HCT116 (cell line): Measurements from ENCODE around the gene SPCS3.
"Not testable (repeated sequence)": the region's sequence is repeated elsewhere in the genome, so short reads cannot be mapped to it uniquely, and the experiment has no call there.

Source experiments
- CTCF ChIP-seq, 3 experiments: fragments of 200-600 bp in 1 of 3; sonication (generic) in 1 of 3; IDR thresholded peaks in 2 of 3; conservative IDR thresholded peaks in 1 of 3; 2 replicates each; pipeline ENCODE4 v1.5.1; 2012 to 2017; ENCODE audit warnings: low read depth in 2 of 3, low read length in 2 of 3, antibody characterized with exemption in 1 of 3, borderline replicate concordance in 1 of 3, control low read depth in 1 of 3, mild to moderate bottlenecking in 1 of 3, mixed read lengths in 1 of 3, mixed run types in 1 of 3, moderate library complexity in 1 of 3; ENCODE audit not compliant: insufficient read depth in 1 of 3
- POLR2A ChIP-seq: IDR thresholded peaks from 2 replicates; pipeline ENCODE4 v1.7.0; 2011; ENCODE audit warnings: borderline replicate concordance; ENCODE audit not compliant: insufficient read depth, insufficient read length; ENCODE audit errors: extremely low read depth
- RAD21 ChIP-seq: IDR thresholded peaks from 2 replicates; pipeline ENCODE4 v1.6.1; 2012; ENCODE audit warnings: low read depth, mild to moderate bottlenecking
- REST ChIP-seq: IDR thresholded peaks from 2 replicates; pipeline ENCODE4 v1.6.1; 2012; ENCODE audit warnings: low read depth

DNA sequence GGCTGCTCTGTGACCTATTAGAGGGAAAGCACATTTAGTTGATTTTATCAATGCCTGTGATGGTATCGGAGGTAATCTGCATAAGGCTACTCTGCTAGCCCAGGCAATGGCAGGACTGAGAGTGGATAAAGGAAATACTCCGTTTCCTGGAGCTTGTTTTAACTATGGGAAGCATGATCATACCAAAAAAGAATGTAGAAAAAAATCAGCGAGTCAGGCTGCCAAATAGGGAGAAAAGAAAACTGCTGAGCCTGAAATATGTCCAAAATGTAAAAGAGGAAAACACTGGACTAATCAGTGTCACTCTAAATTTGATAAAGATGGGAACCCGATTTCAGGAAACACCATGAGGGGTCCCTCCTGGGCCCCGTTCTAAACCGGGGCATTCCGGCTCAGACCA, 25.6 kb downstream of the SPCS3 start:
- not testable (repeated sequence) for TF ChIP-seq CTCF (IDR thresholded peaks at IDR 0.05 in 2 of 3, conservative IDR thresholded peaks at IDR 0.05 in 1 of 3; ENCODE audit: borderline replicate concordance in 1 of 3, insufficient read depth in 1 of 3, low read depth in 2 of 3, low read length in 2 of 3); POLR2A; REST; RAD21
